Measurements from ENCODE around the gene CCND2.

GRCh38 chr12:4303750-4304149 lies 30.2 kb downstream of the CCND2 start:
- TF ChIP-seq CTCF (conservative IDR thresholded peaks at IDR 0.05) (no peak), ZFX (IDR thresholded peaks at IDR 0.05) (no peak)

Measured in C4-2B (cell line).